Activated CD4-positive, CD25-positive, alpha-beta regulatory T cell (primary cell): ENCODE results near the gene MBD3L2B.
"Not testable (repeated sequence)": the region's sequence is repeated elsewhere in the genome, so short reads cannot be mapped to it uniquely, and the experiment has no call there.

Source experiments
- DNase-seq, 4 experiments: peaks; one replicate each; lab custom pipeline; 2025; lab: John Stamatoyannopoulos, UW

The MBD3L2B gene

GRCh38 chr19:7021331-7021730 is at the start of gene MBD3L2B:
Gene MBD3L2B (minus strand): TSS chr19:7021431. CDS start chr19:7021397, 34 bp downstream.
- DNase-seq: not testable (repeated sequence)

- peak in 1 of 4 experiments; percentile 40 for DNase-seq
Measured at GRCh38 chr19:7069904-7070226, 48.6 kb upstream of the MBD3L2B start.

- DNase-seq: peak; percentile 99
Measured at GRCh38 chr19:7069042-7069903, 48.0 kb upstream of the MBD3L2B start, which contains the start of gene ZNF557. Gene ZNF557 (plus strand): TSS chr19:7069703. CDS start chr19:7075075, 5,372 bp downstream.

GRCh38 chr19:7068599-7068998 is 47.4 kb upstream of the MBD3L2B start:
- DNase-seq: no peak

- DNase-seq: no peak
Measured at GRCh38 chr19:7067716-7068115, 46.5 kb upstream of the MBD3L2B start.

GRCh38 chr19:7067122-7067521 is 45.9 kb upstream of the MBD3L2B start:
- not testable (repeated sequence) for DNase-seq

GRCh38 chr19:7063764-7064418 is 42.7 kb upstream of the MBD3L2B start:
- no peak for DNase-seq

- no peak for DNase-seq
Measured at GRCh38 chr19:7063339-7063738, 42.1 kb upstream of the MBD3L2B start.

GRCh38 chr19:7059977-7060376 is 38.7 kb upstream of the MBD3L2B start:
- DNase-seq: not testable (repeated sequence)

- DNase-seq: not testable (repeated sequence)
Measured at GRCh38 chr19:7058576-7058975, 37.3 kb upstream of the MBD3L2B start, which contains the start of gene MBD3L3. Gene MBD3L3 (minus strand): TSS chr19:7058676. CDS start chr19:7058605, 71 bp downstream.

- DNase-seq: not testable (repeated sequence)
Measured at GRCh38 chr19:7056371-7056770, 35.1 kb upstream of the MBD3L2B start.

- DNase-seq: not testable (repeated sequence)
Measured at GRCh38 chr19:7055679-7056078, 34.4 kb upstream of the MBD3L2B start.

- not testable (repeated sequence) for DNase-seq
Measured at GRCh38 chr19:7054635-7055368, 33.6 kb upstream of the MBD3L2B start.

GRCh38 chr19:7052896-7053295 is 31.7 kb upstream of the MBD3L2B start:
- DNase-seq: not testable (repeated sequence)

GRCh38 chr19:7051421-7051820 is 30.2 kb upstream of the MBD3L2B start:
- not testable (repeated sequence) for DNase-seq

- not testable (repeated sequence) for DNase-seq
Measured at GRCh38 chr19:7049021-7049420, 27.8 kb upstream of the MBD3L2B start, which contains the start of gene MBD3L2. Gene MBD3L2 (plus strand): TSS chr19:7049321. CDS start chr19:7049374, 53 bp downstream.

- DNase-seq: not testable (repeated sequence)
Measured at GRCh38 chr19:7041563-7041962, 20.3 kb upstream of the MBD3L2B start.

GRCh38 chr19:7040079-7040478 is 18.8 kb upstream of the MBD3L2B start, which contains the start of gene MBD3L4:
Gene MBD3L4 (minus strand): TSS chr19:7040179. CDS start chr19:7040144, 35 bp downstream.
- DNase-seq: not testable (repeated sequence)

- DNase-seq: not testable (repeated sequence)
Measured at GRCh38 chr19:7030278-7030677, 9.0 kb upstream of the MBD3L2B start, which contains the start of gene MBD3L5. Gene MBD3L5 (plus strand): TSS chr19:7030578. CDS start chr19:7030612, 34 bp downstream.

- not testable (repeated sequence) for DNase-seq
Measured at GRCh38 chr19:7028790-7029189, 7.6 kb upstream of the MBD3L2B start.

- DNase-seq: no peak
Measured at GRCh38 chr19:7018828-7019227, 2.4 kb downstream of the MBD3L2B start.

- DNase-seq: no peak
Measured at GRCh38 chr19:7013678-7014077, 7.6 kb downstream of the MBD3L2B start.
